ENCODE data around the gene CDKL2. TPM values are rescaled to one million over a fixed set of nuclear protein-coding genes. Genes with fewer than 3 reads are reported as not detected.

Gene CDKL2
- total and polyA plus RNA-seq, 2 experiments from 2014 or later: 1.8 to 3.1 TPM

DNA sequence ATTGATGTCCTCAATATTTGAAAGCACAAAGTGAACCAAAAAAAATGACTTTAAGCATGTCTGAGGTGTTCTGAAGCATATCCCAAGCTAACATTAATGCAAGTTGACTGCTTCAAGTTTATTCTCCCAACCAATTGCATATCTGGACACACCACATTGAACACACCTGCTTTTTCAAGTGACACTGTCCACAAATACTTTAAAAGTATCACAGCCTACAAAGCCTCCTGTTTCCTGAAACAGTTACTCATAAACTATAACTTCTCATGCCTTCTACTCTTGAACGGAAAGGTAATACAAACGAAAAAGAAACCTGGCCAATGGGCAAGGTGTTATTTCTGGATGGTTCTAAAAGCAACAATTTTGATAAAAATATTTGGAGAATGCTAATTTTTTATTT lies 1.1 kb downstream of the CDKL2 start (continued):
- TF ChIP-seq, protein P1, sequence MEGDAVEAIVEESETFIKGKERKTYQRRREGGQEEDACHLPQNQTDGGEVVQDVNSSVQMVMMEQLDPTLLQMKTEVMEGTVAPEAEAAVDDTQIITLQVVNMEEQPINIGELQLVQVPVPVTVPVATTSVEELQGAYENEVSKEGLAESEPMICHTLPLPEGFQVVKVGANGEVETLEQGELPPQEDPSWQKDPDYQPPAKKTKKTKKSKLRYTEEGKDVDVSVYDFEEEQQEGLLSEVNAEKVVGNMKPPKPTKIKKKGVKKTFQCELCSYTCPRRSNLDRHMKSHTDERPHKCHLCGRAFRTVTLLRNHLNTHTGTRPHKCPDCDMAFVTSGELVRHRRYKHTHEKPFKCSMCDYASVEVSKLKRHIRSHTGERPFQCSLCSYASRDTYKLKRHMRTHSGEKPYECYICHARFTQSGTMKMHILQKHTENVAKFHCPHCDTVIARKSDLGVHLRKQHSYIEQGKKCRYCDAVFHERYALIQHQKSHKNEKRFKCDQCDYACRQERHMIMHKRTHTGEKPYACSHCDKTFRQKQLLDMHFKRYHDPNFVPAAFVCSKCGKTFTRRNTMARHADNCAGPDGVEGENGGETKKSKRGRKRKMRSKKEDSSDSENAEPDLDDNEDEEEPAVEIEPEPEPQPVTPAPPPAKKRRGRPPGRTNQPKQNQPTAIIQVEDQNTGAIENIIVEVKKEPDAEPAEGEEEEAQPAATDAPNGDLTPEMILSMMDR (conservative IDR thresholded peaks at IDR 0.05; ENCODE audit: low read depth in 2 of 2): no peak
- no peak for TF ChIP-seq EZH2phosphoT487 (IDR thresholded peaks at IDR 0.05; ENCODE audit: unreplicated experiment)
- no peak for TF ChIP-seq JUNB (IDR thresholded peaks at IDR 0.05; ENCODE audit: unreplicated experiment)
- TF ChIP-seq ETS1 (IDR thresholded peaks at IDR 0.05): no peak
- TF ChIP-seq STAT1 (IDR thresholded peaks at IDR 0.05; ENCODE audit: unreplicated experiment): no peak
- TF ChIP-seq CREB1 (CRISPR knock-in tag; IDR thresholded peaks at IDR 0.05; ENCODE audit: low read depth): no peak
- TF ChIP-seq ZNF114 (CRISPR knock-in tag; IDR thresholded peaks at IDR 0.05): no peak
- TF ChIP-seq NANOG (IDR thresholded peaks at IDR 0.05; ENCODE audit: borderline replicate concordance): no peak
- no peak for TF ChIP-seq ZNF331 (CRISPR knock-in tag; IDR thresholded peaks at IDR 0.05; ENCODE audit: low read depth)
- TF ChIP-seq POLR2AphosphoS5 (IDR thresholded peaks at IDR 0.05; ENCODE audit: low read depth): no peak
- TF ChIP-seq REST (IDR thresholded peaks at IDR 0.05; ENCODE audit: unreplicated experiment): no peak

DNA sequence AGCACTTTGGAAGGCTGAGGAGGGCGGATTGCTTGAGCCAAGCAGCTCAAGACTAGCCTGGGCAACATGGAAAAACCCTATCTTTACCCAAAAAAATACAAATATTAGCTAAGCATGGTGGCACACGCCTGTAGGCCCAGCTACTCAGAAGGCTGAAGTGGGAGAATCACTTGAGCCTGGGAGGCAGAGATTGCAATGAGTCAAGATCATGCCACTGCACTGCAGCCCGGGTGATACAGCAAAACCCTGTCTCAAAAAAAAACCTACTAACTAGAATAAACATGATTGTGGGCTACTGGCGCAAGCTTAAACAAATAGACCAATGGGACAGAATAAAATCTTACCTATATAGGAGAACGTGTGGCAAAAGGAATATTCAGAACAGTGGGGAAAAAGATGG lies 7.3 kb downstream of the CDKL2 start:
- Histone ChIP-seq H3K36me3 (ENCODE audit: insufficient read depth) (no peaks in the 10 kb centered on the region), H3K79me2 (replicated peaks; ENCODE audit: insufficient read depth) (no peaks in the 10 kb centered on the region), H3K27me3 (ENCODE audit: insufficient read depth) (no peaks in the 10 kb centered on the region), H3K9me2 (ENCODE audit: insufficient read depth) (no peaks in the 10 kb centered on the region), H4K20me1 (replicated peaks; ENCODE audit: insufficient read depth) (no peaks in the 10 kb centered on the region), H3K4me3 (no peak overlapping the region), H3K27ac (ENCODE audit: low read depth) (no peak overlapping the region), H3K4me1 (ENCODE audit: insufficient read depth) (no peaks in the 10 kb centered on the region), H3F3A (replicated peaks; ENCODE audit: low read depth) (no peaks in the 10 kb centered on the region), H2AFZ (no peak overlapping the region), H3K4me2 (no peak overlapping the region)
- Mint-ChIP-seq H3K4me1 (no peaks in the 10 kb centered on the region), H3K4me3 (no peak overlapping the region), H3K27me3 (ENCODE audit: insufficient read depth, low read depth, poor library complexity) (no peaks in the 10 kb centered on the region), H3K27ac (no peak overlapping the region), H3K36me3 (ENCODE audit: low read depth) (no peaks in the 10 kb centered on the region), H3K9me3 (no peaks in the 10 kb centered on the region)
- DNase-seq (ENCODE audit: low spot score) (no peak), ATAC-seq (no peak)
- TF ChIP-seq JUNB (IDR thresholded peaks at IDR 0.05; ENCODE audit: unreplicated experiment) (no peak), ZNF462 (CRISPR knock-in tag; IDR thresholded peaks at IDR 0.05) (no peak), ETS1 (IDR thresholded peaks at IDR 0.05) (no peak), ZNF331 (CRISPR knock-in tag; IDR thresholded peaks at IDR 0.05; ENCODE audit: low read depth) (no peak), POLR2AphosphoS5 (IDR thresholded peaks at IDR 0.05; ENCODE audit: low read depth) (no peak), STAT1 (IDR thresholded peaks at IDR 0.05; ENCODE audit: unreplicated experiment) (no peak)
